CD4-positive, alpha-beta memory T cell (primary cell): ENCODE results near the gene UBE2E2. TPM values are rescaled to one million over a fixed set of nuclear protein-coding genes. Genes with fewer than 3 reads are reported as not detected.

Experiments used
- CTCF ChIA-PET: fragments of 350-600 bp; sonication (Branson Sonifier 250); formaldehyde crosslinking; loops from one replicate; lab custom pipeline; 2021; ENCODE audit warnings: inconsistent platforms; ENCODE audit not compliant: partially characterized antibody; lab: Charles Lee
- POLR2A ChIA-PET: fragments of 350-600 bp; sonication (Branson Sonifier 250); formaldehyde crosslinking; loops from one replicate; lab custom pipeline; 2021; ENCODE audit not compliant: partially characterized antibody; lab: Charles Lee
- DNase-seq, 5 donors: peaks; one replicate each; pipeline versions ENCODE4 v3.0.0 to v3.0.0-alpha.2; 2020 to 2022; ENCODE audit warnings: mixed read lengths in 1 of 5
- H3K27ac ChIP-seq: one replicate; pipeline ENCODE4 v1.7.0; 2013; ENCODE audit warnings: low read depth, low read length
- H3K27me3 ChIP-seq: 2 replicates; pipeline ENCODE4 v1.7.0; 2013; ENCODE audit warnings: mild to moderate bottlenecking, low read length, moderate library complexity; ENCODE audit not compliant: insufficient read depth
- H3K36me3 ChIP-seq: 2 replicates; pipeline ENCODE4 v1.7.0; 2013; ENCODE audit warnings: mild to moderate bottlenecking, low read length, moderate library complexity; ENCODE audit not compliant: insufficient read depth
- H3K4me1 ChIP-seq: 2 replicates; pipeline ENCODE4 v1.7.0; 2013; ENCODE audit warnings: mild to moderate bottlenecking, low read length, moderate library complexity; ENCODE audit not compliant: insufficient read depth
- H3K4me3 ChIP-seq, 2 donors: one replicate each; pipeline ENCODE4 v1.7.0; 2013; ENCODE audit warnings: low read length in 2 of 2, mild to moderate bottlenecking in 1 of 2
- H3K9me3 ChIP-seq, 2 donors: one replicate each; pipeline ENCODE4 v1.7.0; 2013; ENCODE audit warnings: low read length in 2 of 2, control low read depth in 1 of 2; ENCODE audit not compliant: control insufficient read depth in 1 of 2
- H3K27ac Mint-ChIP-seq, 7 donors: one replicate each; pipeline ENCODE4 v1.8.0; 2020 to 2021; ENCODE audit warnings: mixed read lengths in 7 of 7, mild to moderate bottlenecking in 6 of 7, inconsistent platforms in 3 of 7, moderate library complexity in 3 of 7
- H3K27me3 Mint-ChIP-seq, 2 donors: one replicate each; pipeline ENCODE4 v1.8.0; 2020 to 2021; ENCODE audit warnings: mixed read lengths in 2 of 2
- H3K36me3 Mint-ChIP-seq, 2 donors: one replicate each; pipeline ENCODE4 v1.8.0; 2020 to 2021; ENCODE audit warnings: mixed read lengths in 2 of 2, inconsistent platforms in 1 of 2, mild to moderate bottlenecking in 1 of 2
- H3K4me1 Mint-ChIP-seq, 4 donors: one replicate each; pipeline ENCODE4 v1.8.0; 2020 to 2021; ENCODE audit warnings: mixed read lengths in 4 of 4, mild to moderate bottlenecking in 1 of 4
- H3K4me3 Mint-ChIP-seq, 8 donors: one replicate each; pipeline ENCODE4 v1.8.0; 2020 to 2021; ENCODE audit warnings: mixed read lengths in 8 of 8, mild to moderate bottlenecking in 7 of 8, moderate library complexity in 6 of 8, inconsistent platforms in 3 of 8
- H3K9me3 Mint-ChIP-seq, 8 donors: one replicate each; pipeline ENCODE4 v1.8.0; 2020 to 2021; ENCODE audit warnings: mixed read lengths in 8 of 8, mild to moderate bottlenecking in 5 of 8, inconsistent platforms in 3 of 8, moderate library complexity in 1 of 8
- intact Hi-C: fragments of 100-400 bp; cut with micrococcal nuclease; formaldehyde crosslinking; loops from one replicate; pipeline ENCODE4 v1.15.1; 2023
- polyA plus RNA-seq, 2 donors: library from polyadenylated mRNA; unstranded; fragments of 300-500 nt; fragmentation: Illumina TruSeq; gene quantifications; one replicate each; pipeline ENCODE4 v1.2.3, GENCODE V29; 2021
- total RNA-seq, 2 experiments: library from RNA; stranded (reverse); gene quantifications; one replicate each; pipeline ENCODE4 v1.2.3, GENCODE V29; 2021

The UBE2E2 gene
- total and polyA plus RNA-seq, 4 experiments from 2014 or later: 1.3 to 4.7 (median 3.1) TPM

DNA sequence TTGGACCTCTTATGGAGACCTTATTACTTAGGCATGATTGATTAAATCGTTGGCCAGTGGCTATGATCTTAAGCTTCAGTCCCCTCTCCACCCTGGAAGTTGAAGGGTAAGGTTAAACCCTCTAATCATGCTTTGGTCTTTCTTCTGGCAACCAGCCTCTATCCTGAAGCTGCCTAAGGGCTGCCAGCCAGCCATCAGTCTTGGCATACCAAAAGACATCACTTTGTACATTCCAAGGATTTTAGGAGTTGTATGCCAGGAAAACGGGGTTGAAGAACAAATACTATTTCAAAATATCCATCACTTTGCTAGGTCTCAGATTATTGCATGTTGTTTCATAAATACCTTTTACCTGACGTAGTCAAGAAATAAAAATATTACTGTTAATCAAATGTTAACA lies 28.9 kb downstream of the UBE2E2 start:
- no peak overlapping the region for H3K27ac ChIP-seq
- no peaks in the 10 kb centered on the region for H3K36me3 Mint-ChIP-seq

GRCh38 chr3:23232854-23233253 lies 29.7 kb downstream of the UBE2E2 start:
- intact Hi-C loops: no loop called here
- H3K36me3 Mint-ChIP-seq: no peaks in the 10 kb centered on the region
- Histone ChIP-seq H3K9me3 (no peaks in the 10 kb centered on the region), H3K4me3 (no peak overlapping the region), H3K27ac (no peak overlapping the region), H3K36me3 (no peaks in the 10 kb centered on the region), H3K4me1 (no peaks in the 10 kb centered on the region), H3K27me3 (no peaks in the 10 kb centered on the region)
- POLR2A ChIA-PET: no interaction called here
- H3K4me1 Mint-ChIP-seq: no peaks in the 10 kb centered on the region
- H3K4me3 Mint-ChIP-seq: no peak overlapping the region
- H3K9me3 Mint-ChIP-seq: peaks cover 0 to 6% (median under 1%) of the 10 kb centered on the region in 8 donors
- no peak for DNase-seq
- CTCF ChIA-PET: no interaction called here
- H3K27me3 Mint-ChIP-seq: no peaks in the 10 kb centered on the region
- H3K27ac Mint-ChIP-seq: no peak overlapping the region

More for the DNA sequence above, 28.9 kb downstream of the UBE2E2 start:
- intact Hi-C loops: no loop called here
- Histone ChIP-seq H3K36me3 (no peaks in the 10 kb centered on the region), H3K27me3 (no peaks in the 10 kb centered on the region), H3K4me1 (no peaks in the 10 kb centered on the region), H3K9me3 (no peaks in the 10 kb centered on the region), H3K4me3 (no peak overlapping the region)
- Mint-ChIP-seq H3K4me3 (no peak overlapping the region), H3K9me3 (peaks cover 0 to 6% (median 1%) of the 10 kb centered on the region in 8 donors), H3K4me1 (no peaks in the 10 kb centered on the region), H3K27ac (no peak overlapping the region), H3K27me3 (no peaks in the 10 kb centered on the region)
- POLR2A ChIA-PET: no interaction called here
- CTCF ChIA-PET: no interaction called here
- DNase-seq: no peak

DNA sequence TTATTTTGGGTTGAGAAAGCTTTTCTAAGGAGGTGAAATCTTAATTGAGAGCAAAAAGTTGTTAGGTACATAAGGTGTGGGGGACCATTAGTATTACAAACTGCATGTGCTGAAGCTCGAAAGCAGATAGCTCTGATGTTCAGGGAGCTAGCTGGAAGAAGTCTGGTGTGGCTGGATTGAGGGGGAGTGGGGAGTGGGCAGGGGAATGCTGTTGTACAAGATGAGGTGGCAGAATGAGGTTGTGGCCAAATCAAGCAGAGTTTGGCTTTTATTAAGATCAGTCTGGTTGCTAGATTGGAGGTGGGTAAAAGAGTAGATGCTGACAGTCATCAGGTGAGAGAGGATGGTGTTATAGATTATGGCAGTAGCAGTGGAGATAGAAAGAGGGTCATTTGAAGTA lies 32.1 kb downstream of the UBE2E2 start:
- Mint-ChIP-seq H3K9me3 (peaks cover 0 to 6% (median 0%) of the 10 kb centered on the region in 8 donors), H3K4me1 (no peaks in the 10 kb centered on the region), H3K4me3 (peak overlapping the region in 1 of 8 donors; percentile 3), H3K36me3 (no peaks in the 10 kb centered on the region), H3K27me3 (no peaks in the 10 kb centered on the region), H3K27ac (peak overlapping the region in 1 of 7 donors; percentile 0)
- H3K9me3 ChIP-seq: no peaks in the 10 kb centered on the region
- no peaks in the 10 kb centered on the region for H3K4me1 ChIP-seq
- H3K4me3 ChIP-seq: no peak overlapping the region
- H3K27ac ChIP-seq: no peak overlapping the region
- CTCF ChIA-PET: no interaction called here
- POLR2A ChIA-PET: no interaction called here
- no peak for DNase-seq
- H3K27me3 ChIP-seq: no peaks in the 10 kb centered on the region
- H3K36me3 ChIP-seq: no peaks in the 10 kb centered on the region
- intact Hi-C loops: no loop called here

- Mint-ChIP-seq H3K27me3 (no peaks in the 10 kb centered on the region), H3K4me1 (no peaks in the 10 kb centered on the region), H3K4me3 (no peak overlapping the region), H3K27ac (no peak overlapping the region), H3K9me3 (peaks cover 0 to 6% (median 0%) of the 10 kb centered on the region in 8 donors), H3K36me3 (no peaks in the 10 kb centered on the region)
- Histone ChIP-seq H3K36me3 (no peaks in the 10 kb centered on the region), H3K4me1 (no peaks in the 10 kb centered on the region), H3K9me3 (no peaks in the 10 kb centered on the region), H3K4me3 (no peak overlapping the region), H3K27me3 (no peaks in the 10 kb centered on the region), H3K27ac (no peak overlapping the region)
- ChIA-PET CTCF (no interaction called here), POLR2A (no interaction called here)
- intact Hi-C loops: no loop called here
- DNase-seq: no peak
Measured at GRCh38 chr3:23236890-23237289, 33.8 kb downstream of the UBE2E2 start.

- Histone ChIP-seq H3K36me3 (no peaks in the 10 kb centered on the region), H3K27me3 (no peaks in the 10 kb centered on the region), H3K4me1 (no peaks in the 10 kb centered on the region), H3K9me3 (no peaks in the 10 kb centered on the region), H3K4me3 (no peak overlapping the region), H3K27ac (no peak overlapping the region)
- intact Hi-C loops: no loop called here
- ChIA-PET CTCF (no interaction called here), POLR2A (no interaction called here)
- Mint-ChIP-seq H3K36me3 (no peaks in the 10 kb centered on the region), H3K27me3 (no peaks in the 10 kb centered on the region), H3K9me3 (peaks cover 0 to 6% (median 0%) of the 10 kb centered on the region in 8 donors), H3K27ac (no peak overlapping the region), H3K4me1 (no peaks in the 10 kb centered on the region), H3K4me3 (no peak overlapping the region)
- no peak for DNase-seq
Measured at GRCh38 chr3:23238156-23238555, 35.0 kb downstream of the UBE2E2 start.

DNA sequence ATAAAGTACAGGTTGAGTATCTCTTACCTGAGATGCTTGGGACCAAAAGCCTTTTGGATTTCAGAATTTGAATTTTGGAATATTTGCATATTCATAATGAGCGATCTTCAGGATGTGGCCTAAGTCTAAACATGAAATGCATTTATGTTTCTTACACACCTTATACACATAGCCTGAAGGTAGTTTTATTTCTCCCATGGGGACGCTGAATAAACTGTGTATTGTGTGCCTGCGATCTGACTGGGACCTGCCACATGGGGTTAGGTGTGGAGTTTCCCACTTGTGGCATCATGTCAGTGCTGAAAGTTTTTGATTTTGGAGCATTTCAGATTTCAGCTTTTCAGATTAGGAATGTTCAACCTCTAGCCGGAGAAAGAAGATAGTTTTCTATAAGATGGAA lies 35.5 kb downstream of the UBE2E2 start:
- no peak overlapping the region for H3K4me3 Mint-ChIP-seq
- peaks cover 0 to 6% (median 0%) of the 10 kb centered on the region in 8 donors for H3K9me3 Mint-ChIP-seq
- H3K27ac Mint-ChIP-seq: no peak overlapping the region
- H3K36me3 Mint-ChIP-seq: no peaks in the 10 kb centered on the region
- Histone ChIP-seq H3K36me3 (no peaks in the 10 kb centered on the region), H3K9me3 (no peaks in the 10 kb centered on the region), H3K27me3 (no peaks in the 10 kb centered on the region), H3K4me3 (no peak overlapping the region), H3K4me1 (no peaks in the 10 kb centered on the region), H3K27ac (no peak overlapping the region)
- no peak for DNase-seq
- ChIA-PET POLR2A (no interaction called here), CTCF (no interaction called here)
- H3K4me1 Mint-ChIP-seq: no peaks in the 10 kb centered on the region
- H3K27me3 Mint-ChIP-seq: no peaks in the 10 kb centered on the region
- intact Hi-C loops: no loop called here

DNA sequence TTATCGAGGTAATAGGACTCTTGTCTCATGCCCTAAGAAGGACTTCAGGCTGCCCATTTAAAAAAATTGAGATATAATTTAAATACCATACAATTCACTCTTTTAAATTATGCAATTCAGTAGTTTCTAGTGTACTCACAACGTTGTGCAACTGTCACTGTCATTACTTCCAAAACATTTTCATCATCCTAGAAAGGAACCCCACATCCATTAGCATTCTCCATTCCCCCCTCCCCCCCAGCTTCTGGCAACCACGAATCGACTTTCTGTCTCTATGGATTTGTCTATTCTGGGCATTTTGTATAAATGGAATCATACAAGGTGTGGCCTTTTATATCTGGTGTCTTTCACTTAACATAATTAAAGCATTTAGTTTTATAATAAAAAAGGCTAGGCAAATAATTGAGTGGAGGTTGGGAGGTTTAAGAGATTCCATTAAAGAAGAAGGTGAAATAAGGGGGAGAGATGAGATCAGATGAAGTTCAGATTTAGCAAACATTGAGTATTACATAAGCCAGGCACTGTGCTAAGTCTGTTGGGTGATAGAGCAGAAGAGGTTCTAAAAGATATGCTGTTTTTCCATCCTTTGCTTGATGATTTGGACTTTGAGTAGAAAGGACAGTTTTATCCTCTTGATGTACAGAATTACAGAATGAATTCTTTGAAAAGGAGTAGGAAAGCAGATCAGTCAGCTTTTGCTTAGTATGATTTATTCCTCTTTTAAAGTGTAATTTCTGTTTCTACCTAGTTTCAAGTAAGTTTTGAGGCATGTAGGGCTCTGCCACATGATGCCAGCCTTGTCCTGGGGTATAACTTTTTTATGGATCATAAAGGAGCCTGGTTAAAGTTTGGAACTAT lies 36.3 kb downstream of the UBE2E2 start:
- no peaks in the 10 kb centered on the region for H3K36me3 ChIP-seq
- DNase-seq: no peak
- no peaks in the 10 kb centered on the region for H3K4me1 Mint-ChIP-seq
- H3K4me3 Mint-ChIP-seq: no peak overlapping the region
- POLR2A ChIA-PET: no interaction called here
- H3K27me3 ChIP-seq: no peaks in the 10 kb centered on the region
- intact Hi-C loops: no loop called here
- no peaks in the 10 kb centered on the region for H3K36me3 Mint-ChIP-seq
- no peak overlapping the region for H3K27ac Mint-ChIP-seq
- H3K27me3 Mint-ChIP-seq: no peaks in the 10 kb centered on the region
- CTCF ChIA-PET: no interaction called here
- no peaks in the 10 kb centered on the region for H3K4me1 ChIP-seq
- no peak overlapping the region for H3K4me3 ChIP-seq
- no peak overlapping the region for H3K27ac ChIP-seq
- H3K9me3 Mint-ChIP-seq: peaks cover 0 to 6% (median 0%) of the 10 kb centered on the region in 8 donors
- no peaks in the 10 kb centered on the region for H3K9me3 ChIP-seq
